MM.1S (cell line): ENCODE data around the gene AAR2.

Source experiments
- DNase-seq: peaks from one replicate; pipeline ENCODE4 v3.0.0-alpha.2; 2015
- H2AFZ ChIP-seq: fragments of 300-600 bp; sonication (generic); 2 replicates; pipeline ENCODE4 v1.6.0; 2016; ENCODE audit warnings: antibody characterized with exemption, low read length
- H3F3A ChIP-seq: fragments of 300-600 bp; sonication (generic); 2 replicates; pipeline ENCODE4 v1.6.1; 2016; ENCODE audit warnings: mild to moderate bottlenecking, antibody characterized with exemption, low read length, moderate library complexity, mixed read lengths; ENCODE audit not compliant: insufficient read depth
- H3K27ac ChIP-seq: fragments of 300-600 bp; sonication (generic); 2 replicates; pipeline ENCODE4 v1.5.1; 2016; ENCODE audit warnings: mild to moderate bottlenecking, low read length
- H3K27me3 ChIP-seq: fragments of 300-600 bp; sonication (generic); replicated peaks from 2 replicates; pipeline ENCODE4 v1.6.0; 2016; ENCODE audit warnings: low read length; ENCODE audit not compliant: insufficient read depth
- H3K36me3 ChIP-seq: fragments of 300-600 bp; sonication (generic); replicated peaks from 2 replicates; pipeline ENCODE4 v1.6.1; 2016; ENCODE audit warnings: mild to moderate bottlenecking, low read length, mixed read lengths; ENCODE audit not compliant: insufficient read depth
- H3K4me1 ChIP-seq: fragments of 300-600 bp; sonication (generic); 2 replicates; pipeline ENCODE4 v1.6.1; 2016; ENCODE audit warnings: low read length, mixed read lengths
- H3K4me2 ChIP-seq: fragments of 300-600 bp; sonication (generic); 2 replicates; pipeline ENCODE4 v1.6.0; 2016; ENCODE audit warnings: low read depth, low read length
- H3K4me3 ChIP-seq: fragments of 300-600 bp; sonication (generic); 2 replicates; pipeline ENCODE4 v1.5.1; 2016; ENCODE audit warnings: low read length, mixed read lengths
- H3K79me2 ChIP-seq: fragments of 300-600 bp; sonication (generic); 2 replicates; pipeline ENCODE4 v1.6.1; 2016; ENCODE audit warnings: mixed run types, low read length, mixed read lengths
- H3K9ac ChIP-seq: fragments of 300-600 bp; sonication (generic); 2 replicates; pipeline ENCODE4 v1.6.1; 2016; ENCODE audit warnings: low read length, mixed read lengths
- H3K9me2 ChIP-seq: fragments of 300-600 bp; sonication (generic); replicated peaks from 2 replicates; pipeline ENCODE4 v1.6.1; 2016; ENCODE audit warnings: mild to moderate bottlenecking, low read length, mixed read lengths; ENCODE audit not compliant: insufficient read depth
- H3K9me3 ChIP-seq: fragments of 300-600 bp; sonication (generic); replicated peaks from 2 replicates; pipeline ENCODE4 v1.6.1; 2016; ENCODE audit warnings: mild to moderate bottlenecking, low read length, mixed read lengths; ENCODE audit not compliant: insufficient read depth
- H4K20me1 ChIP-seq: fragments of 300-600 bp; sonication (generic); 2 replicates; pipeline ENCODE4 v1.6.1; 2016; ENCODE audit warnings: mild to moderate bottlenecking, low read length, moderate library complexity, mixed read lengths; ENCODE audit not compliant: insufficient read depth
- EZH2 ChIP-seq: fragments of 300-600 bp; sonication (generic); optimal IDR thresholded peaks from 2 replicates; pipeline ENCODE3; 2017; ENCODE audit warnings: low read depth, mild to moderate bottlenecking, antibody characterized with exemption, low read length, mixed read lengths
- EZH2phosphoT487 ChIP-seq: fragments of 300-600 bp; sonication (generic); IDR thresholded peaks from 2 replicates; pipeline ENCODE4 v1.6.1; 2018; ENCODE audit warnings: antibody characterized with exemption, low read length
- TF ChIP-seq, protein P1 (sequence below): fragments of 300-600 bp; sonication (generic); IDR thresholded peaks from 2 replicates; pipeline ENCODE4 v1.5.1; 2016; ENCODE audit warnings: antibody characterized with exemption, low read length, mixed read lengths

The AAR2 gene

DNA sequence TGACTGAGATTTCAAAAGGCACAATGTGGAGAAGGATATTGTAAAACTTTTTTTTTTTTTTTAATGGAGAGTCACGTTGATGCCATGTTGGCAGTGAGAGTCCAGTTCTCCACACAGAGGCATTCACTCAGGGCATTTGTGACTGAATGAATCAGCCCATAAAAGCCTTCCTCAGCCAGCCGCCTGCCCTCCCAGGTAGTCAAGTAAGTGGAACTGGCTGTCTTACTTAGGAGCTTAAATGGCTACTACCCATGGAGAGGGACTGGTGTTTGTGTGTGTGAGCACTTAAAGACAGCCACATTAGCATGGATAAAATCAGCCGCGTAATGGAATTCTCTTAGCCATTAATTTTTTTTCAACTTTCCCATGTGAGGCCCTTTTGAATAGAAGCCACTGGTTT is 12.6 kb downstream of the AAR2 start:
- no peaks in the 10 kb centered on the region for H4K20me1 ChIP-seq
- 0 out of 2 replicates have a peak, but pooled peaks cover 15% of the 10 kb centered on the region for H3K36me3 ChIP-seq
- H3K79me2 ChIP-seq, result peaks cover 34% of the 10 kb centered on the region; the same call in 1 of the 2 replicates
- no peak overlapping the region for H3K9ac ChIP-seq
- TF ChIP-seq EZH2 (no peak), EZH2phosphoT487 (no peak)
- TF ChIP-seq, protein P1, sequence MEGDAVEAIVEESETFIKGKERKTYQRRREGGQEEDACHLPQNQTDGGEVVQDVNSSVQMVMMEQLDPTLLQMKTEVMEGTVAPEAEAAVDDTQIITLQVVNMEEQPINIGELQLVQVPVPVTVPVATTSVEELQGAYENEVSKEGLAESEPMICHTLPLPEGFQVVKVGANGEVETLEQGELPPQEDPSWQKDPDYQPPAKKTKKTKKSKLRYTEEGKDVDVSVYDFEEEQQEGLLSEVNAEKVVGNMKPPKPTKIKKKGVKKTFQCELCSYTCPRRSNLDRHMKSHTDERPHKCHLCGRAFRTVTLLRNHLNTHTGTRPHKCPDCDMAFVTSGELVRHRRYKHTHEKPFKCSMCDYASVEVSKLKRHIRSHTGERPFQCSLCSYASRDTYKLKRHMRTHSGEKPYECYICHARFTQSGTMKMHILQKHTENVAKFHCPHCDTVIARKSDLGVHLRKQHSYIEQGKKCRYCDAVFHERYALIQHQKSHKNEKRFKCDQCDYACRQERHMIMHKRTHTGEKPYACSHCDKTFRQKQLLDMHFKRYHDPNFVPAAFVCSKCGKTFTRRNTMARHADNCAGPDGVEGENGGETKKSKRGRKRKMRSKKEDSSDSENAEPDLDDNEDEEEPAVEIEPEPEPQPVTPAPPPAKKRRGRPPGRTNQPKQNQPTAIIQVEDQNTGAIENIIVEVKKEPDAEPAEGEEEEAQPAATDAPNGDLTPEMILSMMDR, result no peak
- no peak overlapping the region for H3K4me3 ChIP-seq
- H3K4me2 ChIP-seq, result no peak overlapping the region
- H2AFZ ChIP-seq, result no peak overlapping the region
- H3K9me3 ChIP-seq, result no peaks in the 10 kb centered on the region
- no peaks in the 10 kb centered on the region for H3K4me1 ChIP-seq
- no peaks in the 10 kb centered on the region for H3K9me2 ChIP-seq
- DNase-seq, result no peak
- no peaks in the 10 kb centered on the region for H3K27me3 ChIP-seq
- no peaks in the 10 kb centered on the region for H3F3A ChIP-seq
- no peak overlapping the region for H3K27ac ChIP-seq

DNA sequence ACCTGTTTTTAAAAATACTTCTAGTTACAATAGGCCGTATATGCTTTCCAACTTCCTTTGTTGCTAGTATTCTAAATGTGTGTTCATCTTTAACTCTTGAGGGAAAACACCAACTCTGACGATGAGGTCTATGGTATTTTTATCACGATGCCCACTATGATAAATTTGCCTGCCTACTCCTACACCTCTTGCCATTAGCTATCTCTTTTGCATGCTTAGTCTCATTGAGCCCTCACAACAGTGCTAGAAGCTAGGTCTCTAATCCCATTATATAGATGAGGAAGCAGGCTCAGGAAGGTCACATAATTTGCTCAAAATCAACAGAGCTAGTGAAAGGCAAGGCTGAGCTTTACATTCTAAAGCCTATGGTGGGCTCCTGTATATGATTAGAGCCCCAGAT is 13.2 kb downstream of the AAR2 start:
- no peak overlapping the region for H3K27ac ChIP-seq
- no peak overlapping the region for H2AFZ ChIP-seq
- no peaks in the 10 kb centered on the region for H3F3A ChIP-seq
- no peak overlapping the region for H3K9ac ChIP-seq
- H3K4me3 ChIP-seq, result no peak overlapping the region
- H3K4me2 ChIP-seq, result no peak overlapping the region
- TF ChIP-seq, protein P1, result no peak
- TF ChIP-seq EZH2 (no peak), EZH2phosphoT487 (no peak)
- H3K9me2 ChIP-seq, result no peaks in the 10 kb centered on the region
- no peak for DNase-seq
- no peaks in the 10 kb centered on the region for H3K4me1 ChIP-seq
- H4K20me1 ChIP-seq, result no peaks in the 10 kb centered on the region
- H3K9me3 ChIP-seq, result no peaks in the 10 kb centered on the region
- H3K36me3 ChIP-seq, result 0 out of 2 replicates have a peak, but pooled peaks cover 15% of the 10 kb centered on the region
- H3K79me2 ChIP-seq, result peaks cover 32% of the 10 kb centered on the region; the same call in 1 of the 2 replicates
- no peaks in the 10 kb centered on the region for H3K27me3 ChIP-seq

DNA sequence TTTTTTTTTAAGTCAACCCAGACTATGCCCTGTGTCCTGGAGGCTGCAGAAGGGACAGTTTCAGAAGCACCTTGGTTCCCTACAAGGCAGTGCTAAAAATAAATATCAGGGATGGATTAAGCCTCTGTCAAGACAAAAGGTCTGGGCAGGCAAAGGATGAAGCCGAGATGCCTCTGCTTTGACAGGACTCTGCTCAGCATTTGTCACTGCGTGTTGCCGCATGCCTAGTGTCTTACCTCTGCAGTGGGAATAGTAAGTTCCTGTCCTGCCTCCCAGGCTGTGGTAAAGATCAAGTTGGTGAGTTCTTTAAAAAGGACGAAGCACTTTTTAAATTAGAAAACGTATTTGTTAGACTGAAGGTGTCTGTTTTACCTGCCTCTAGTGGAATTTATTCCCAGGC is 15.1 kb downstream of the AAR2 start:
- Histone ChIP-seq H3K4me2 (no peak overlapping the region), H3F3A (no peaks in the 10 kb centered on the region), H3K4me3 (no peak overlapping the region), H3K4me1 (no peaks in the 10 kb centered on the region), H4K20me1 (no peaks in the 10 kb centered on the region), H3K79me2 (peaks cover 32% of the 10 kb centered on the region), H3K9me3 (no peaks in the 10 kb centered on the region), H3K27me3 (no peaks in the 10 kb centered on the region), H3K9me2 (no peaks in the 10 kb centered on the region), H3K27ac (no peak overlapping the region), H3K36me3 (0 out of 2 replicates have a peak, but pooled peaks cover 8% of the 10 kb centered on the region), H3K9ac (no peak overlapping the region), H2AFZ (no peak overlapping the region)
- DNase-seq, result no peak
- TF ChIP-seq EZH2phosphoT487 (no peak), EZH2 (no peak)
- TF ChIP-seq, protein P1, result no peak
